Measurements from ENCODE around the gene VENTX. TPM values are rescaled to one million over a fixed set of nuclear protein-coding genes. Genes with fewer than 3 reads are reported as not detected.

VENTX gene
- total and polyA plus RNA-seq, 2 of the 4 experiments (the other 2 are of a cell fraction): not detected

GRCh38 chr10:133243593-133243992, 5.9 kb downstream of the VENTX start:
- Histone ChIP-seq H3K4ac (ENCODE audit: low read depth, low read length) (no peak overlapping the region), H4K5ac (ENCODE audit: low read depth, low read length) (no peak overlapping the region), H3K36me3 (ENCODE audit: control insufficient read depth, insufficient read depth, low read length) (no peaks in the 10 kb centered on the region), H3K4me1 (ENCODE audit: control insufficient read depth, insufficient read depth, low read length) (no peaks in the 10 kb centered on the region), H2BK15ac (ENCODE audit: low read depth, low read length) (no peak overlapping the region), H3K9me3 (ENCODE audit: control insufficient read depth, insufficient read depth, low read length) (no peaks in the 10 kb centered on the region), H3K9ac (ENCODE audit: low read depth, low read length) (no peak overlapping the region), H2BK20ac (ENCODE audit: low read depth, low read length) (no peak overlapping the region), H3K4me3 (ENCODE audit: insufficient read depth, low read depth, low read length) (no peak overlapping the region), H2BK5ac (ENCODE audit: low read depth, low read length, poor library complexity, severe bottlenecking) (no peak overlapping the region), H2AK5ac (ENCODE audit: low read depth, low read length) (no peak overlapping the region), H3K27me3 (ENCODE audit: control insufficient read depth, insufficient read depth, low read length) (peaks cover 33% of the 10 kb centered on the region), H4K91ac (ENCODE audit: insufficient read depth, low read depth, low read length) (no peak overlapping the region), H4K20me1 (ENCODE audit: insufficient read depth, low read length) (no peaks in the 10 kb centered on the region; the same call in 1 of the 2 replicates), H4K8ac (ENCODE audit: low read depth in 2 of 2, low read length in 2 of 2) (no peak overlapping the region), H3K18ac (ENCODE audit: low read depth, low read length) (no peak overlapping the region), H2AFZ (replicated peaks; ENCODE audit: low read length, poor library complexity) (no peak overlapping the region), H3K14ac (replicated peaks; ENCODE audit: low read depth, low read length) (no peak overlapping the region), H3K4me2 (ENCODE audit: low read depth, low read length) (no peak overlapping the region), H3K56ac (ENCODE audit: extremely low read depth, insufficient read depth, low read length) (no peak overlapping the region), H3K23ac (ENCODE audit: low read depth, low read length) (no peak overlapping the region), H2AK9ac (replicated peaks; ENCODE audit: low read depth, low read length, poor library complexity) (no peak overlapping the region), H2BK120ac (ENCODE audit: low read depth, low read length) (no peak overlapping the region), H3K9me1 (ENCODE audit: insufficient read depth, low read length) (peaks cover 4% of the 10 kb centered on the region), H3K79me1 (ENCODE audit: low read depth in 1 of 2, low read length in 2 of 2) (no peaks in the 10 kb centered on the region), H3K27ac (ENCODE audit: insufficient read depth, low read length) (no peak overlapping the region)
- ChIA-PET POLR2A (ENCODE audit: unreplicated experiment) (no interaction called here), CTCF (no interaction called here)
- 54% methylated on average over 9 of the region's 14 CpGs; no CpG with 5 or more reads in 1 of the 2 experiments for WGBS, 2 experiments (ENCODE audit: extremely low coverage in 2 of 2, insufficient read length in 1 of 2)
- TF ChIP-seq MAZ (IDR thresholded peaks at IDR 0.05; ENCODE audit: borderline replicate concordance, low read depth, low read length) (no peak), FOS (IDR thresholded peaks at IDR 0.05; ENCODE audit: low read depth, low read length) (no peak), MAFK (IDR thresholded peaks at IDR 0.05; ENCODE audit: low read depth, low read length) (no peak), MXI1 (IDR thresholded peaks at IDR 0.05; ENCODE audit: borderline replicate concordance, low read depth, low read length) (no peak), POLR2A (IDR thresholded peaks at IDR 0.05; ENCODE audit: low read depth, low read length) (no peak), NFE2L2 (IDR thresholded peaks at IDR 0.05; ENCODE audit: low read depth, low read length) (no peak), RFX5 (IDR thresholded peaks at IDR 0.05; ENCODE audit: low read depth, low read length) (no peak), ELK1 (IDR thresholded peaks at IDR 0.05; ENCODE audit: borderline replicate concordance, low read depth, low read length) (no peak), CTCF (conservative IDR thresholded peaks at IDR 0.05; ENCODE audit: low read depth, low read length) (no peak), SMC3 (IDR thresholded peaks at IDR 0.05; ENCODE audit: low read depth, low read length) (no peak), RCOR1 (IDR thresholded peaks at IDR 0.05; ENCODE audit: insufficient replicate concordance, low read length) (no peak), RAD21 (IDR thresholded peaks at IDR 0.05; ENCODE audit: low read length) (no peak), CHD1 (IDR thresholded peaks at IDR 0.05; ENCODE audit: low read depth, low read length) (no peak), BHLHE40 (IDR thresholded peaks at IDR 0.05; ENCODE audit: low read depth, low read length) (no peak), USF2 (IDR thresholded peaks at IDR 0.05; ENCODE audit: low read depth, low read length) (no peak)
- intact Hi-C loops (cut with micrococcal nuclease) (no loop called here), dilution Hi-C loops (cut with HindIII; ENCODE audit: low sequenced_read_pairs, unreplicated experiment) (no loop called here), in situ Hi-C loops (cut with MboI; ENCODE audit: low sequenced_read_pairs) (no loop called here)
- ATAC-seq (ENCODE audit: low read depth) (no peak), DNase-seq (no peak)
- BruUV-seq (replicated peaks): no TSS peak
